Renal cortical epithelial cell (primary cell): Measurements from ENCODE around the gene CCDC27. TPM values are rescaled to one million over a fixed set of nuclear protein-coding genes. Genes with fewer than 3 reads are reported as not detected.
A peak's percentile ranks its signal among the peaks of the same experiment; 100 is the strongest.

ENCODE experiments used
- DNase-seq: peaks from one replicate; pipeline ENCODE4 v3.0.0-alpha.2; 2011; ENCODE audit warnings: low read depth
- total RNA-seq: library from RNA; depleted of rRNA; stranded (reverse); fragments of >200 nt; gene quantifications from 2 replicates; pipeline ENCODE4 v1.2.3, GENCODE V29; 2014

CCDC27 gene
- total RNA-seq, 1 donor from 2014 or later: not detected

DNA sequence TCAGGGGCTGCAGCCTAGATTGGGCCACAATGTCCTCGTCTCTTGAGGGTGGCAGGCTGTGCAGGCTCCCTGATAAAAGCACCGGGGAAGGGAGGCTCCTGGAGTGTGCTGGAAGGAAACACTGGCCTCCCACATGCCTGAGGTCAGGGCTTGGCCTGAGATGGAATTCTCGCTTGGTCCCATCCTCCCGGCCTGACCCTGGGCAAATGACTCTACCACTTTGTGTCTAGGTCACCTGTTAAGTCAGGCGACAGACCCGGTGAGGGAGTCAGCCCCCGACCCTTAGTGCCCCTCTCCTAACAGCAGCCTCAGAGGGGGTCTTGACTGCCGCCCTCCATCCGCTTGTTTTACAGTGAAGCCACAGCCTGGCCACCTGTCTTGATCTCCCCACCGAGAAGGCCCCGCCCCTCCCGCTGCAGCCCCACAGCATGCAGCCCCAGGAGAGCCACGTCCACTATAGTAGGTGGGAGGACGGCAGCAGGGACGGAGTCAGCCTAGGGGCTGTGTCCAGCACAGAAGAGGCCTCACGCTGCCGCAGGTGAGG, 22.8 kb downstream of the CCDC27 start:
- peak; percentile 17 for DNase-seq

DNA sequence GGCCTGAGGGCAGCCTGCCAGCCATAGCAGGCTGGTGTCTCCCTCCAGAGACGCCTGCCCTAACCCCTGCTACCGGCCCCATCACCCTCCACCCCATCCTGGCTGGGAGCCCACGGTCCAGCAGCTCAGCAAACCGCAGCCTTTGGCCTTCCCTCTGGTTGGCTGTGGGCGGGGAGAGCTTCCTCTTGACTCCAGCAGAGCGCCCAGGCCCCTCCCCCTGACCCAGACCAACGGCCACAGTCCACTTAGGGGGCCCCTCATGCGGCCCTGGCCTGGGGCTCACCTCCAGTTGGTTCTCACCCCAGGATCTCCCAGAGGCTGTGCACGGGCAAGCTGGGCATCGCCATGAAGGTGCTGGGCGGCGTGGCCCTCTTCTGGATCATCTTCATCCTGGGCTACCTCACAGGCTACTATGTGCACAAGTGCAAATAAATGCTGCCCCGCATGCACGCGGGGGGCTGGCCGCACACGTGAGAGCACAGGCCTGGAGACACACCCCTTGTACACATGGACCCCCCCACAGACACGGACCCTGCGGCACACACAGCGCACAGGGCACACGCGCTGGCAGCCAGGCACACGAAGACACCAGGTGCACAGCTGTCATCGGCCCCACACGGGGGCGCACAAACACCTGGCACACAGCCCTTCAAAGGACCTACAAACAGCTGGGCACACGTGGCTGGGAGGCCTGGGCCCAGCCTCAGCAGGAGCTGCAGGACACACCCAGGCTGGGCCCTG, 23.4 kb downstream of the CCDC27 start:
- peak; percentile 65 for DNase-seq

DNA sequence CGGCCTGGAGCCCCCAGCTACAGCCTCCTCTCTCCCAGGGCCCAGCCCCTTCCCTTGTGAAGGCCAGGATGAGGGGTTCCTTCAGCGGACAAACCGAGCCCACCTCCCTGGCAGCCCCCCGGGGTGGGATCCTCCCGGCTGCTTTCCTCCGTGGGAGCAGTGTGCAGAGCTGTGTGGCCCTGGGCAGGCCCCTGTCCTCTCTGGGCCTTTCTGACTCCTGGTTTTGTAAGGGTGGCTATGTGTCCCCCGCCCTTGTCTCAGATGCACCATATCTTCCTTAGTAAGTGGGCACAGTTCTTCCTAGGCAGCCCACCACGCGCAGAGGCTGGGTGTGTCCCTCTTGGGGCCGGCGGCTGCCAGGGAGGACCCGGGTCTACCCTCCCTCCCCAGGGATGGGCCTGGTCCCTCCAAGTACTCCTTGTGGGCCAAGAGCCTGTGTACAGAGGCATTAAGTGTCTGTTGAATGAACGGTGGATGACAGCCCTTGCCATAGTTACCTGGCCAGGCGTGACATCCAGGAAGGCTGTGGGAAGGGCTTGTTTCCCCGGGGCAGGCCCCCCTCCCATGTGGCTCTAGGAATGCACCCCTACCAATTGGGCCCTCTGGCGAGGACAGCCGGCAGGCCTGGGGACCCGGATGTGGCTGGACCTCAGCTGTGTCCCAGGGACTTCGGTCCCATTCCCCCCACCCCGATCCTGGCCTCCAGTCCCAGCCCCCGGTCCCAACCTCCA, 24.1 kb downstream of the CCDC27 start:
- DNase-seq: peak; percentile 15

DNA sequence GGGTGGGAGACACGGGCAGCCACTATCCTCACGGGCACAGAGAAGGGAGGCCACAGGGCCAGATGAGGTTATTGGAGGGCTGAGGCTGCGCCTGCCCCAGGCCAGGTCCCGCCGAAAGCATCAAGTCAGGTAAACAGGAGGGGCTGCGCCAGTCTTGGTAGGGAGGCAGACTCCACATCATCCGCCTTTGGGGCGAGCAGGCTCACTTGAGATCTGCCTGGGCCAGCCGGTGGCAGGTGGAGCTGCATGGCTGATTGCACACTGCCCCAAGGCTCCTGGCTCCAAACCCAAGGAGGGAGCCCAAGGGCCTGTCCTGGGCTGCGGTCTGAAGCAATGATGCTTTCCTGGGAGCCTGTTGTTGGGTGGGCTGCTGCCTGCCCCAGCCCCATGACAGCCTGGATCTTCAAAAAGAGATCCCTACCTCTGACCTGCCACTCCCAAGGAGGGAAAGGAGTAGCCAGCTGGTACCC, 24.9 kb downstream of the CCDC27 start:
- DNase-seq: no peak

DNA sequence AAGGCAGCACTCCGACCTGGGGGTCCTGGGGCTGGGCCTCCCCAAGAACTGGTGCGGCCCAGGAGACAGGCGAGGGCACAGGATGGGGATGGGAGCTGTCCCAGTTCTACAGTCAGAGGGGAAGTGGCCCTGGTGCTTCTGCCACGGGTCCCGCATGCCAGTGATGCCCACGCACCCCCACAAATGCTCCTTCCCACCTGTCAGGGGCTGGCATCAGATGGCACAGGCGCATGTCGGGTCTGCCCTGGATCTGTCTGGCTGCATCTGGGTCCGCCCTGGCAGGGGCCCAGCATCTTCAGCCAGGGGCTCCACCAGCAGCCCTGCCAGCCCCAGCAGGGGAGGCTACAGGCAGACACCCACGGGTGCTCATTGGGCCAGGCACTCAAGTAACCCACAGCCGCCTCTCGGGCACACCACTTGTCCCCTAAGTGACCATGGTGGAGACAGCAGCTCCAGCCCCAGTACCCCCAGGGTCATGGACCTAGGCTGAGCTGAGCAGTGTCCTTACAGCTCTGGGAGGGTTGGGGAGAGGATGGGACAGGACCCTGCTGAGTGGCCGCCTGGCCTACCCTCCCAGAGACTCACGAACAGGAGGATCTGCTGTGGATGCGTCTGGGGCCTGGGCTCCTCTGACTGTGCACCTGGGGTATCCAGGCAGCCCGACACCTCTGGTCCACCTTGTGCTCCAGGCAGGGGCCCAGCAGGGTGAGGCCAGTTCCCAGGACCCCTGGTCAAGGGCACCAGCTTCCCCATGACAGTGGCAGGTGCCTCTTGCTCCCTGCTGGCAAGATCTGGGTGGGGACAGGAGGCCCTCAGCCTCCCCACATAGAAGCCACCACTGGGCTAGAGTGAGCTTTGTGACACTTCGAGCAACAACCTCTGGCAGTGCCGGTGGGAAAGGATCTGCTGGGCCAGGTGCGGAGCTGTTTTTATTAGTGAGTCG, 25.7 kb downstream of the CCDC27 start:
- DNase-seq: no peak

DNA sequence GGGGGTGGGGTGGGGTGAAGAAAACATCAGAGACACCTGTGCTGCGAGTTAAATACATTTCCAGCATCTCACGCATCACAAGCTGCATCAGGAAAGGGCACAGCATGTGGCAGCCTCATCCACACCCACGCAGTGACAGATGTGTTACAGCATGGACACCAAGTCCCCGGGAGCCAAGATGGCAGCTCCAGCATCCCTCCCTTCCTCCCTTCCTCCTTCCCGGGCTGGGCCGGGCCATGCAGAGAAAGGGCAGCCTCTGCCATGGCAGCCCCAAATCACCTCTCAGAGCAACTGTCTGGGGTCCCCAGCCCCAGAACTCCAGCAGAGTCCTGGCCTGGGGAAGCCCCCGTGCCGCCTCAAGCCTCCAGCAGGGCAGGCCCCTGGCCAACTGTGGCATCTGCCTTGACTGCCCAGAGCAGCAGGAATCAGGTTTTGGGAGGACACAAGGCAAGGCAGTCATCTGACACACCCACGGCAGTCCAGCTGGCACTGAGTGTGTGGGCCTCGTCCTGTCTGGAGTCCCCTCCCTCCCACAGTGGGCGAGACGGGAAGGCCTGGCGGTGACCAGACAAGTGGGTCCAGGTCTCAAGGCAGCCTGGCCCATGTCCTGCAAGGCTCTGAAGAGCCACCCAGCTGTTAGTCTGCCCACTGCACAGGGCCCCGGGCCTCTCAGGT, 26.5 kb downstream of the CCDC27 start:
- DNase-seq: no peak

DNA sequence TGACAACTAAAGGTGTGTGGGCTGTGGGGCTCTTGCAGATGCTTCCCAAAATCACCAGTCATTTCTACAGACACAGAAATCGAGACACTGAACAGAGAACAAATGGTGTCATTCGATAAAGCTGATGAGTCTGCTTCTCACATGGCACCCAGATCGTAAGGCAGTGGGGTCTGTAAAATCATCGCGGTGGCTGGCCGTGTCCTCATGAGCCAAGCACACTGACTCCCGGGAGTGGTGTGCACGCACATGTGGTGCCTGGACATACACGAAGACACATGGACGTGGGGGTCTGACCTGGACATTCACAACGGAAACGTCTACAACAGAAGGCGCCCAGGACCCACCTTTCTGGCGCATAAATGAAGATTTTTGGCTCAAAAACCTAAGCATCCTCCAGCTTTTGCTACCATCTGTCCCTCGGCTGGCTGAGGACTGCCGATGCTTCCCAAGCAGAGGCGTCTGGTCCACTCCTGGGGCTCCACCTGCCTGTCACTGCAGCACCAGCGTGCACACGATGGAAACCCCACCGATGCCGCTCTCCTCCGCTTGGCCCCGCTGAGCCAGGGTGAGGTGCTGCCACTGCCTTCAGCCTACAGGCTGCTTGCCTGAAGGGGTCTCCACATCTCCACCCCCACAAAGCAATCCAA, 27.1 kb downstream of the CCDC27 start:
- no peak for DNase-seq

DNA sequence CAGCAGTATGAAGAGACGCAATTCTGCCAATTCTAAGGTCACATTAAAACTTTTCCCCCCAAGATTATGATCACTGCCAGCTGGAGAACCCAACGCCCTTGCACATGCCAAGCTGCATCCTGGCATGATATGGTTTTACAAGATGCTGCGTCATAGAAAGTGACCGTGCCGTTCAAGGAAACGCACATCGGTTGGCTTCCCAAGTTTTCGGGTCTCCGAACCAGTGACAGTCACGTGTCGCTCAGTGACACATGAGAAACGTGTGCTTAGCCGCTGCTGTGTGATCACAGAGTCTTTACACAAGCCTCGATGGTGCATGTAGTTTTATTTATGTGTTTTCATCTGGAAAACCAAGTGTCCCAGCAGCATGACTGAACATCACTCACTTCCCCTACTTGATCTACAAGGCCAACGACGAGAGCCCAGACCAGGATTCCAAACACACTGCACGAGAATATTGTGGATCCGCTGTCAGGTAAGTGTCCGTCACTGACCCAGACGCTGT, 27.7 kb downstream of the CCDC27 start:
- no peak for DNase-seq

DNA sequence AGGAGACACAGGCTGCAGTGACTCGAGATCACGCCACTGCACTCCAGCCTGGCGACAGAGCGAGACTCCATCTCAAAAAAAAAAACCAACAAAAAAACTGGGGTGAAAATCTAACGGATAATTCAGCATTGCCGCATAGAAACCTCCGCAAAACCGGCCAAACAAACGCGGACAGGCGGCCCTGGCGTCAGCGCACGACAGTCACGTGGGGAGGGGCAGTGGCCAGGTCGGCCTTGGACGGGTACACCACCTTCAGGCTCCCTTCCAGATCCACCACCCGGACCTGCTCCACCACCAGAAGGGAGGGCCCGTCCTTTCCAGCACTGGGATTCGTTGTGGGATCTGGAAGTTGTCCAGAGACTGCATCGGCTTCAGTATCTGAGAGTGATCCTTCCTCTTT, 28.7 kb downstream of the CCDC27 start:
- no peak for DNase-seq

DNA sequence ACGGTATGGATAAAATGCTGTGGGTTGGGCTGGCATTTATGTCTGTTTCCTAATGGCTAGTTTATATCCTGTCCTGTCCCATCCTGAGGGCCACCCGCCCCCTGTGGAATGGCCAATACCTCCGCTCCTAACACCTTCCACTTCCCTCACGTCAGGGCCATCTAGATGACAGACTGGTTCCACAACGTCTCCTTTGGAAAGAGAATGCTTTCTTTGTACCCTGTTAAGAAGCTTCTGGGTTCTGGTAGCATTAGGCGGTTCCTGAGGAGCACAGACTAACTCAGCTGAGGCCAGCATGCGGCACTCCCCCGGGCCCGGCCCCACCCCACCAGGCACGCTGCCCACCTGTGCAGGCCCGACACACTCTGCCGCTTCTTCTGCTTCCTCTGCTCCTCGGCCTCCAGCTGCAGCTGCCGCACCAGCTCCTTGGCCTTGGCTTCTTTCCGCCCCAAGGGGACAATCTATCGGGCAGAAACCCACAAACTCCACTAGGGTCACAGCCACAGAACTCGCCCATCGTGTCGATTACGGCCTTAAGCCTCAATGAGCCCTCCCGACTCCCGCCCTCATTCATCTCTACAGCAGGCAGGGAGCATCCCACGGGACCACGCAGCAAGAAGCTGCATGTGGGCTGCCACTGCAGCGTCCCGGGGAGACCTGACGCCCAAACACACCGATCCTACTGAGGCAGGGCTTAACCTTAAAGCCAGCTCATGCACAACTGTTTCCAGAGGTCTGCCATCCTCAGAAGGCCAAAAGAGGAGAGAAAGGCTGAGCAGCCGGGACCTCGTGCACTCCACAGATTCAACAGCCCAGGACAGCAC, 31.6 kb downstream of the CCDC27 start:
- no peak for DNase-seq

DNA sequence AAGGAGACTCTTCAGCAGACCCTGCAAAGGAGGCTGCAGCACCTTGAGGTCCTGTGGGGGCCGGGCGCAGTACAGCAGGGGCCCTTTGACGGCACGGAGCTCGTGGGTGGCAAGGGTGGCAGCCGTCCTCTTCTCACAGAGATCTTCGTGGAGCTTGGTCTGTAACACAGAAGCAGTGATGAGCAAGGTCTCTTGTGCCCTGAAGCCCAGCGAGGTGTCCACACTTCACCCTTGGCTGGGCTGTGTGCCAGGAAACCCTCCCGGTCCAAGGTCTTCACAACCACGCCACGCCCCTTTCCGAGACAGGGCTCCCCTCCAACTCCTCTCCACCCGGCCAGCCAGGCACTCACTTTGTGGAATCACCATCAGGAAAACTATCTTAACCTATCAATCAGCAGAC, 32.8 kb downstream of the CCDC27 start:
- no peak for DNase-seq

DNA sequence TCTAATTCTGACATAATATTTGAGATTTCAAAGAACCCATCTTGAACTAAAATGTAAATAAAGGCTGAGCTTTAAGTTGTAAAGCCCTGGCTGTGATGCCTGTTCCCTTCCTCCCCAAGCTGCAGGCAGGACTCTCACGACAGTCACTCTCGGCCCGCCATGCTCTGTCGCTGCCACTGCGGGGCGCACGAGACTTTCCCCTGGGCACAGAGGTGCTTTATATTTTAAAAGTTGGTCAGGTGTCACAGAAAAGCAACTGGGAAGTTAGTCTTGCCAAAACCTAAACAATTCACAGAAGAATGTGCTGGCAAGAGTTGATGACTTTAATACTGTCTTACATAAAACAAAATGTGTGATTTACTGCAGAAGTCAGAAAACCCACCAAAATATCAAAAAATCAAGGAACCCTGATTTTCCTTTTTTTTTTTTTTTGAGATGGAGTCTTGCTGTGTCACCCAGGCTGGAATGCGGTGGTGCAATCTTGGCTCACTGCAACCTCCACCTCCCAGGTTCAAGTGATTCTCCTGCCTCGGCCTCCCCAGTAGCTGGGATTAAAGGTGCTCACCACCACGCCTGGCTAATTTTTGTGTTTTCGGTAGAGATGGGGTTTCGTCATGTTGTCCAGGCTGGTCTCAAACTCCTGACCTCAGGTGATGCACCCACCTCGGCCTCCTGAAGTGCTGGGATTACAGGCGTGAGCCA, 33.4 kb downstream of the CCDC27 start:
- DNase-seq: no peak

DNA sequence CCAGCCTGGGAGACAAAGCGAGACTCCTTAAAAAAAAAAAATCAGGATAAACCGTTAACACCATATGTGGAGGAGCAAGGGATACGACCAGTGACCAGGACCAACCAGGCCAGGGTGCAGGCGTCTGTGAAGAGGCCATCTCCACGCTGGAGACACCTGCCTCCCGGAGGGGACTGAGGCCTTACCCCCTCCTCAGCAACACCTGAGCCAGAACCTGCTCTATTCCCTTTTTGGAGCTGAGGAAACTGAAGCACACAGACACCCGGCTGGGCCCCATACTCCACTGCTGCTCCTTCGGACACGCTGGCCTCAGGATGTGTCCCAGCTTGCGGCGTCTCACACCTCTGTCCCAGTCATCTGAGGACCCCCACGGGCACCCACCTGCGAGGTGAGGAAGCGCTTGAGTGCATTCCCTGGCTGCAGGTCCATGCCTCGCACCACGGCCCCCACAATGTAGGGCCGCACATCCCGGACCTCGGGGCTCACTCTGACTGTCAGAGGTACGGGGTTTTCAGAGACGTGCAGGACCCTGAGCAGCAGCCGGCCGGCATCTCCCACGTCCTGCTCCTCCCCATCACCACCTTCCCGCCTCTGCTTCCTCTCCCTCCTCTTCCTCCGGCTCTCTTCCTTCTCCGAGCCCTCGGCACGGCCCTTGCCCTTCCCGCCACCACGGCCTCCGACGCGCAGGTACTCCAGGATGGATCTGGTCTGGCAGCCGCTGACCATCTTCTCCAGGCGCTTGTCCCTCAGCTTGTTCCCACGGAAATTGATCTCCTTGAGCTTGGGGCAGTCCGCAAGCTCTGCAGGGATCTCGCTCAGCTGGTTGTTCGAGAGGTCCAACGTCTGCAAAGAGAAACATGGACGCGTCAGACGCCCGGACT, 34.5 kb downstream of the CCDC27 start:
- DNase-seq: no peak

DNA sequence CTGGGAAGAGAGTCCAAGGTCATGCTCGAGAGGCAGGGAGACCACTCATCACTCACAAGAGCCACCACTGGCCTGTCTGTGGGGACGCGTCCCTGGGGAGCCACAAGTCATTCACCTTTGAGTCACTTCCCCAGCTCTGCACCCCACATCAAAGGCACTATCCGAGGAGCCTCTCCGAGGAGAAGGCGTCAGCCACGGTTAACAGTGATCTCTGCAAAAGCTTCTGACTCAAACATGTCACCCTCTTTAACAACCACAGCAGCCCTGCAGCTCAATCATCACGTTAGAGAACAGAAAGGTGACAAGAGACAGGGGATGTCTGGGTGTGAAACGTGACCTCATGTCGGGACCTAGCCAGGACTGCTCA, 35.1 kb downstream of the CCDC27 start:
- no peak for DNase-seq

DNA sequence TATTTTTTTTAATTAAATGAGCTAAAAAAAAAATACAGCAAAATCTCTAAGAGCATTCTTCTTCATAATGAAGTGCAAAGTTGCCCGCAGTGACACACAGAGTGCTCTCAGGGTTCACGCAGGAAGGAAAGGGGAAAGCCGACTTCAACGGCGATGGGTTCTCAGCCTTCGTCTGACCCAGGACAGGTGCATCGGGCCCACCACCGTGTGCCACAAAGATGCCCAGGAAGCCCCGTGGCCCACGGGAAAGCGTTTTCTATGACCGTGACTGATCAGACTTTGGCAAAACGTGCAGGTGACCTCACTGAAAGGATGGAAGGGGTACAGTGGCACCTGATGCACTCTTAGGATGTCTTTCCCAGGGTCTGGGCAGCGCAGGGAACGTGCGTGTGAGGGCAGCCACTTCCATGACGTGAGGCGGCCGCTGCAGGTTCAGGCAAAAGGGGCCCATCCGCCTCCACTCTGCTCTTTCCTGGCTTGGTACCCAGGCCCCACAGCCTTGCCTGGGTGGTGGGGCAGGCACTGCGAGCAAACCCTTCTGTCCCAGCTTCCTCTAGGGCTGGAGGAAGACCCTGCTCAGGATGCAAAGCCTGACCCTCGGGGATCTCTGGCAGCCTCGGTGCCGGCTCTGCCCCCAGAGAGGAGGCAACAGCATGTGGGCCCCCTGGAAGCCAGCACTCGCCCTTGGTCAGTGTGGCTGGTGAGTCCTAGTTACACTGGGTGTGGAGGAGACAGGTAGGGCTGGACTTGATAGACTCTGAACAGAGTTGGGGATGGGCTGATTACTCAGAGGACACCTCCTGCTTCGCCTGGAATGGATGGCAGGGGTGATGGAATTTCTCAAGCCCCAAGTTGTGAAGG, 35.7 kb downstream of the CCDC27 start:
- DNase-seq: no peak

DNA sequence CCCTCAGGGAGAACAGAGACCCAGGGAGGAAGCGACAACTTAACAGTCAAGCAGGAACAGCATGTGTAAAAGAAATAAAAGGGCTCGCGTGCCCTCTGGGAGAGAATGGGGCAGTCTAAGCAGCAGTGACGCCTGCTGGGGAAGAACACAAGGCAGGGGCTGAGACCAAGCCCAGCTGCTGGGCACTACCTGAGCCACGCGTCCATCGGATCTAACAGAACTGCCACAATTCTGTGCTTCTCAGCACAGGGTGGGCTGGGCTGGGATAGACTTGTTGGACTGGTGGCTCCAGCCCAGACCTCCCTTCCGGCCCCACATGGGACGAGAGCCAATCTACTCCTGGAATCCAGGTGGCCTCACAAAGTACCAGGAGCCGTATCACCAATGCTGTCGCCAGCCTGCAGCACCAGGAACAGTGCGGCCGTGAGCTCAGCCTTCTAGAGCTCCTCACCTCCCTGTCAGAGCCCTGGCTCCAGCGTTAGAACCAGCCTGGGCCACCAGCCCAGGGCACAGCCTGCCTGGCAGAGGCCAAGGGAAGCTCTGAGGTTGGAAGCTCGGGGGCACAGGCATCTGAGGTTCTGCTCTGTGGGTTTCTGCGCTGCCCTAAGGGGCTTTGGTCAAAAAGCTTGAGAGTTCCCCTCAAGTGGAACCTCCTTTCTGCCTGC, 36.6 kb downstream of the CCDC27 start:
- DNase-seq: no peak
